Osteocyte (in vitro differentiated cells): ENCODE results near the gene TSEN34. TPM values are rescaled to one million over a fixed set of nuclear protein-coding genes. Genes with fewer than 3 reads are reported as not detected.

Source experiments
- DNase-seq: peaks from one replicate; pipeline ENCODE4 v3.0.0; 2021; ENCODE audit warnings: mixed read lengths; ENCODE audit not compliant: unreplicated experiment; ENCODE audit errors: extremely low spot score
- H3K27ac Mint-ChIP-seq: one replicate; pipeline ENCODE4 v1.8.0; 2021; ENCODE audit warnings: mild to moderate bottlenecking, mixed read lengths; ENCODE audit not compliant: unreplicated experiment
- H3K27me3 Mint-ChIP-seq: one replicate; pipeline ENCODE4 v1.8.0; 2021; ENCODE audit warnings: mixed read lengths; ENCODE audit not compliant: unreplicated experiment
- H3K36me3 Mint-ChIP-seq: one replicate; pipeline ENCODE4 v1.8.0; 2021; ENCODE audit warnings: mixed read lengths; ENCODE audit not compliant: unreplicated experiment
- H3K4me1 Mint-ChIP-seq: one replicate; pipeline ENCODE4 v1.8.0; 2021; ENCODE audit warnings: mixed read lengths; ENCODE audit not compliant: unreplicated experiment
- H3K4me3 Mint-ChIP-seq: one replicate; pipeline ENCODE4 v1.8.0; 2021; ENCODE audit warnings: mild to moderate bottlenecking, moderate library complexity, mixed read lengths; ENCODE audit not compliant: unreplicated experiment
- H3K9me3 Mint-ChIP-seq: one replicate; pipeline ENCODE4 v1.8.0; 2021; ENCODE audit warnings: mixed read lengths; ENCODE audit not compliant: unreplicated experiment
- total RNA-seq: library from RNA; stranded (reverse); gene quantifications from 2 replicates; pipeline ENCODE4 v1.2.1, GENCODE V29; 2021
- TF ChIP-seq, protein P1 (sequence below): fragments of 200-600 bp; sonication (generic); IDR thresholded peaks from 2 replicates; pipeline ENCODE4 v1.5.0; 2021; ENCODE audit warnings: antibody characterized with exemption, mild to moderate bottlenecking, moderate library complexity

Gene TSEN34
- total RNA-seq, 1 donor from 2014 or later = 53.7 TPM

DNA sequence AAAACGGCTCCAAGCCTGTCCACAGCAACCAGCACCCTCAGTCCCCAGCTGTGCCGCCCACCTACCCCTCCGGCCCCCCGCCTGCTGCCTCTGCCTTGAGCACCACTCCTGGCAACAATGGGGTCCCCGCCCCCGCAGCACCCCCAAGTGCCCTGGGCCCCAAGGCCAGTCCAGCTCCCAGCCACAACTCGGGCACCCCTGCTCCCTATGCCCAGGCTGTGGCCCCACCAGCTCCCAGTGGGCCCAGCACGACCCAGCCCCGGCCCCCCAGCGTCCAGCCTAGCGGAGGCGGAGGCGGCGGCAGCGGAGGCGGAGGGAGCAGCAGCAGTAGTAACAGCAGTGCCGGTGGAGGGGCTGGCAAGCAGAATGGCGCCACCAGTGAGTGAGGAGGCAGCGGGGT, 43.0 kb upstream of the TSEN34 start:
- no peaks in the 10 kb centered on the region for H3K9me3 Mint-ChIP-seq
- H3K27ac Mint-ChIP-seq = no peak overlapping the region
- peaks cover 53% of the 10 kb centered on the region for H3K36me3 Mint-ChIP-seq
- DNase-seq = no peak
- TF ChIP-seq, protein P1, sequence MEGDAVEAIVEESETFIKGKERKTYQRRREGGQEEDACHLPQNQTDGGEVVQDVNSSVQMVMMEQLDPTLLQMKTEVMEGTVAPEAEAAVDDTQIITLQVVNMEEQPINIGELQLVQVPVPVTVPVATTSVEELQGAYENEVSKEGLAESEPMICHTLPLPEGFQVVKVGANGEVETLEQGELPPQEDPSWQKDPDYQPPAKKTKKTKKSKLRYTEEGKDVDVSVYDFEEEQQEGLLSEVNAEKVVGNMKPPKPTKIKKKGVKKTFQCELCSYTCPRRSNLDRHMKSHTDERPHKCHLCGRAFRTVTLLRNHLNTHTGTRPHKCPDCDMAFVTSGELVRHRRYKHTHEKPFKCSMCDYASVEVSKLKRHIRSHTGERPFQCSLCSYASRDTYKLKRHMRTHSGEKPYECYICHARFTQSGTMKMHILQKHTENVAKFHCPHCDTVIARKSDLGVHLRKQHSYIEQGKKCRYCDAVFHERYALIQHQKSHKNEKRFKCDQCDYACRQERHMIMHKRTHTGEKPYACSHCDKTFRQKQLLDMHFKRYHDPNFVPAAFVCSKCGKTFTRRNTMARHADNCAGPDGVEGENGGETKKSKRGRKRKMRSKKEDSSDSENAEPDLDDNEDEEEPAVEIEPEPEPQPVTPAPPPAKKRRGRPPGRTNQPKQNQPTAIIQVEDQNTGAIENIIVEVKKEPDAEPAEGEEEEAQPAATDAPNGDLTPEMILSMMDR = no peak
- H3K27me3 Mint-ChIP-seq = no peaks in the 10 kb centered on the region
- H3K4me1 Mint-ChIP-seq = peaks cover 2% of the 10 kb centered on the region
- H3K4me3 Mint-ChIP-seq = no peak overlapping the region

DNA sequence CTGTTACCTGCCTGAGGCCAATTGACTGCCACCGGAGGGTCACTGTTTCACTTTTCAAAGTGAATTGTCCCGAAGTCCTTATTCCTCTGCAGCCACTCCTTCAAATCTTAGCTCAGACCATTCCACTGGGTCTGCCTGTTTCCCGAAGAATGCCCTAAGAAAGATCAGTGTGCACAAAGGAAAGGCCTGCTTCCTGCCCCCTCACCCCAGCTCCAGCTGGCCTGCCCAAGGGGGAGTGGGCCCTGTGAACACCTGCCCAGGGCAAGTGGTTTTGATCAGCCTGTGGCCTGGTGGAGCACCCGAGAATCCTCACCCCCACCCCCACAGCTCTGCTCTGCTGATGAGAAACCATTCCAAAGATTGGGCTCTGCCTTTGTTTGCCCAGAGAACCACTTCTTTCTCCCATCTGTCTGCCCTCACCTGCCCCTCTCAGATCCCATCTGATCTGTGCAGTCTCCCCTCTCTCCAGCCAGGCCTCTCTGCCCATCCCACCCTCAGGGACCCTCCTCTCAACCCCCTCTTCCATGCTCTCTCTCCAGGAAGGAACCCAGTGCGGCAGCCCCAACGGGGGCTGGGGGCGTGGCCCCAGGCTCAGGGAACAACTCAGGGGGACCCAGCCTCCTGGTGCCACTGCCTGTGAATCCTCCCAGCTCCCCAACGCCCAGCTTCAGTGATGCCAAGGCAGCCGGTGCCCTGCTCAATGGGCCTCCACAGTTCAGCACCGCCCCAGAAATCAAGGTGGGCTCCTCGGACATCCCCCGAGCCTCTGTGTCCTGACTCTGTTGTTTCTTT, 41.9 kb upstream of the TSEN34 start:
- TF ChIP-seq, protein P1 = no peak
- Mint-ChIP-seq H3K4me3 (no peak overlapping the region), H3K27me3 (no peaks in the 10 kb centered on the region), H3K4me1 (peaks cover 7% of the 10 kb centered on the region), H3K27ac (no peak overlapping the region), H3K9me3 (no peaks in the 10 kb centered on the region), H3K36me3 (peaks cover 51% of the 10 kb centered on the region)
- DNase-seq = no peak

DNA sequence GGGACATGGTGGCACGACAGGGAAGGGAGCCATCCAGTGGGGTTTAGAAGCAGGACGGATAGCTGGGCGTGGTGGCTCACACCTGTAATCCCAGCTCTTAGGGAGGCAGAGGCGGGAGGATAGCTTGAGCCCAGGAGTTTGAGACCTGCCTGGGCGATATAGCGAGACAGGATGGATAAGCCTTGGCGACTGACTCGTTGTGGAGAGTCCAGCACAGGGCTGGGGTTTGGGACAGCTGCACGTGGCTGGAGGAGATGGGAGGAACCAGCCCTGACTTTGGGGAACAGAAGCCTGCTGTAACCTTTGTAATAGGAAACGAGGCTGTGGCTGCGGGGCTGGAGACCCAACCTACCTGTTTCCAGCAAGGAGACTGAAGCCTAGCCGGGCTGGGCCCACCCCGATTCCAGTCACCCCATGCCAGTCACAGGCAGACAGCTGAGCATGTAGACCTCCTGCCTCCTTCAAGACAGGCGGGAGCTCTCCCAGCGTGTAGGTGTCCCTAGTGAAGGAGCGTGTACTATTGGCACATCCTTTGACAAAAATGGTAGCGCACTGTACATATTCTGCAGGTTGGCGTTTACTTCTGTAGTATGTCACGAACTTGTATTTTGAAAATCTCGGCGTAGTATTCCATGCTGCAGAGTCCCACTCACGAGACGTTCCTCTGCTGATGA, 39.6 kb upstream of the TSEN34 start:
- H3K36me3 Mint-ChIP-seq = peaks cover 48% of the 10 kb centered on the region

DNA sequence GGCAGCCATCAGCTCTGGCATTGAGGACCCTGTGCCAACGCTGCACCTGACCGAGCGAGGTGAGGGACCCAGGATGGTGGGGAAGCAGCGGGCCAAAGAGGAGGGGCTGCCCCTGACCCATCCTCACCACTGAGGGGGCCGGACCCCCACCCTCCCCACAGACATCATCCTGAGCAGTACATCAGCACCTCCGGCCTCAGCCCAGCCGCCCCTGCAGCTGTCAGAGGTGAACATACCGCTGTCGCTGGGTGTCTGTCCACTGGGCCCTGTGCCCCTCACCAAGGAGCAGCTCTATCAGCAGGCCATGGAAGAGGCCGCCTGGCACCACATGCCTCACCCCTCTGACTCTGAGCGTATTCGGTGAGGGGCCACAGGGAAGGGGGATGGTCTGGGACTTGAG, 38.8 kb upstream of the TSEN34 start:
- no peaks in the 10 kb centered on the region for H3K9me3 Mint-ChIP-seq
- TF ChIP-seq, protein P1 = no peak
- DNase-seq = no peak
- H3K27me3 Mint-ChIP-seq = no peaks in the 10 kb centered on the region
- H3K36me3 Mint-ChIP-seq = peaks cover 45% of the 10 kb centered on the region
- H3K4me3 Mint-ChIP-seq = no peak overlapping the region
- no peak overlapping the region for H3K27ac Mint-ChIP-seq
- H3K4me1 Mint-ChIP-seq = peaks cover 7% of the 10 kb centered on the region

More for the DNA sequence above, 39.6 kb upstream of the TSEN34 start:
- Mint-ChIP-seq H3K4me1 (peaks cover 7% of the 10 kb centered on the region), H3K27ac (no peak overlapping the region), H3K4me3 (no peak overlapping the region), H3K27me3 (no peaks in the 10 kb centered on the region), H3K9me3 (no peaks in the 10 kb centered on the region)
- TF ChIP-seq, protein P1 = no peak
- DNase-seq = no peak

DNA sequence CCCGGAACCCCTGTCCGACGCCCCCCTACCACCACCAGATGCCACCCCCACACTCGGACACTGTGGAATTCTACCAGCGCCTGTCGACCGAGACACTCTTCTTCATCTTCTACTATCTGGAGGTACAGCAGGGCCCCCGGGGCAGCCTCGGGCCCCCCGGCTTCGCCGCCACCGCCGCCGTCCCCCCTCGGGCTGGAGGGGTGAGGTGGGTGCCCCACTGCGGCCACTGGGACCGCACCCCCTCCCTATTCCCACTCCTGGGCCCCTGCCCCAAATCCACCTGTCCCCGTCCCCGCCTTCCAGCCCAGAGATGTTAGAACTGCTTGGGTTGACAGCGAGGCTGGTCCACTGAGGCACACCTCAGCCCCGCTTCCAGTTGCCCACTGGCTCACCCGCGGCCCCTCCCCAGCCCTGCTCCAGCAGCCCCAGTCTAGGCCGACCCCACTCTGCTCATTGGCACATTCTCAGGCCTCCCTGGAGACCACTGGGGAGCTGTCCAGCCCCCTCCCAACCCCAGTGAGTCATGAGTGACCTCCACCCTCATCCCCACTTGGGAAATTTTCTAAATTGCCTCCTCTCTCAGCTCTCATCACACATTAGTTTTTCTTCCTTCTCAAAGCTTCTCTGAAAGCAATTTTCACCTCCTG, 38.1 kb upstream of the TSEN34 start:
- Mint-ChIP-seq H3K36me3 (peaks cover 45% of the 10 kb centered on the region), H3K27me3 (no peaks in the 10 kb centered on the region), H3K4me1 (peaks cover 8% of the 10 kb centered on the region)

More for the DNA sequence above, 38.1 kb upstream of the TSEN34 start:
- no peaks in the 10 kb centered on the region for H3K9me3 Mint-ChIP-seq
- H3K27ac Mint-ChIP-seq = peak overlapping the region; percentile 81
- no peak overlapping the region for H3K4me3 Mint-ChIP-seq
- DNase-seq = no peak
- TF ChIP-seq, protein P1 = no peak
